Heart right ventricle (tissue), 16 donors: Measurements from ENCODE around the gene ICOS. TPM values are rescaled to one million over a fixed set of nuclear protein-coding genes. Genes with fewer than 3 reads are reported as not detected.

Source experiments
- ATAC-seq, 8 donors: fragments of 200-7000 bp; cut with Tn5 transposase; one replicate each; pipeline ENCODE4 v1.9.1; 2020; ENCODE audit warnings: mild to moderate bottlenecking in 8 of 8, moderate library complexity in 8 of 8, moderate number of reproducible peaks in 1 of 8
- DNase-seq, 2 donors: peaks; one replicate each; pipeline ENCODE4 v3.0.0-alpha.2; 2020
- H3K27ac ChIP-seq, 10 donors: fragments of 200-600 bp; sonication (generic) in 2 of 10; one replicate each; pipeline versions ENCODE4 v1.5.0 to v1.8.0; 2020 to 2022; ENCODE audit warnings: mild to moderate bottlenecking in 3 of 10
- H3K27me3 ChIP-seq, 7 donors: fragments of 200-600 bp; one replicate each; pipeline ENCODE4 v1.8.0; 2021 to 2022; ENCODE audit warnings: mild to moderate bottlenecking in 2 of 7
- H3K36me3 ChIP-seq, 9 donors: fragments of 200-600 bp; sonication (generic) in 1 of 9; one replicate each; pipeline versions ENCODE4 v1.5.0 to v1.8.0; 2020 to 2022; ENCODE audit warnings: mild to moderate bottlenecking in 2 of 9
- H3K4me1 ChIP-seq, 9 donors: fragments of 200-600 bp; sonication (generic) in 1 of 9; one replicate each; pipeline versions ENCODE4 v1.5.0 to v1.8.0; 2020 to 2022; ENCODE audit warnings: mild to moderate bottlenecking in 4 of 9
- H3K4me3 ChIP-seq, 10 donors: fragments of 200-600 bp; sonication (generic) in 2 of 10; one replicate each; pipeline versions ENCODE4 v1.5.0 to v1.8.0; 2020 to 2022; ENCODE audit warnings: mild to moderate bottlenecking in 7 of 10, moderate library complexity in 2 of 10
- H3K9me3 ChIP-seq, 11 donors: fragments of 200-600 bp in 10 of 11; sonication (generic) in 2 of 11; one replicate each; pipeline versions ENCODE4 v1.5.0 to v1.8.0; 2013 to 2022; ENCODE audit warnings: mild to moderate bottlenecking in 2 of 11, control low read depth in 1 of 11, moderate library complexity in 1 of 11
- WGBS, 2 donors: extraction: QIAGEN DNeasy Blood & Tissue Kit; methylation state at CpG; one replicate each; pipeline ENCODE4 v1.1.7; 2013; ENCODE audit warnings: inconsistent platforms in 1 of 2; 5-methylcytosine and 5-hydroxymethylcytosine counted together
- intact Hi-C, 10 donors: fragments of 100-400 bp; cut with DNase I; formaldehyde crosslinking; loops; one replicate each; pipeline versions ENCODE4 v1.11.1 to v1.14.2; 2022
- polyA plus RNA-seq, 2 donors: library from polyadenylated mRNA; stranded (reverse); fragments of 200-250 nt; gene quantifications; one replicate each; pipeline ENCODE4 v1.2.3, GENCODE V29; 2013
- total RNA-seq, 10 donors: library from RNA; stranded (reverse); fragmentation: NEBNext Ultra II Directional in 3 of 10; extraction: Animal tissue kit (Norgen Biotek cat#: 25700) in 3 of 10; gene quantifications; one replicate each; pipeline versions ENCODE4 v1.2.1 to v1.2.4, GENCODE V29; 2021 to 2023
- TF ChIP-seq, protein P1 (sequence below), 9 donors: fragments of 200-600 bp; sonication (generic) in 2 of 9; IDR thresholded peaks; one replicate each; pipeline versions ENCODE4 v1.5.0 to v1.8.0; 2021 to 2022; ENCODE audit warnings: antibody characterized with exemption in 9 of 9, mild to moderate bottlenecking in 5 of 9, moderate library complexity in 1 of 9
- donor health status: Arrhythmogenic right ventricular cardiomyopathy.
- donor health status: ischemic (EF 13 %, LVEDD 7.1; RV severe dilation, severe dysfunction).
- donor health status: healthy with polysubstance abuse.
- donor health status: DM: no; HTN: yes; CAD: no.
- donor health status: DM: no; HTN: no; CAD: no.
- donor health status: ischemic (EF 25% LVEDD 6.9; RV normal size, moderate dysfunction).
- donor health status: ischemic (EF 25% LVEDD 5.7; RV mildly dilated, moderate dysfunction).
- donor health status: healthy.
- donor health status: DM: yes; HTN: yes; CAD: no.
- donor health status: Ischemic cardiomyopathy.
- donor health status: ischemic (EF 35%, LVEDD 5.7; RV mildly dilated, moderate dysfunction).
- donor health status: nonischemic (EF 11% LVEDD 7.7; RV severe dilation, severe dysfunction).
- donor health status: DM: yes; HTN: yes; CAD: no.
- donor health status: PGD.
- donor health status: ischemic (EF 29% LVEDD 5.4; RV normal size, mild dysfunction).
- donor health status: nonischemic (EF 23%, LVEDD 6.1; RV moderate dilation, normal function).

ICOS gene
- total and polyA plus RNA-seq, 12 donors: 0.01 to 1.2 (median 0.09) TPM; not detected in 7

DNA sequence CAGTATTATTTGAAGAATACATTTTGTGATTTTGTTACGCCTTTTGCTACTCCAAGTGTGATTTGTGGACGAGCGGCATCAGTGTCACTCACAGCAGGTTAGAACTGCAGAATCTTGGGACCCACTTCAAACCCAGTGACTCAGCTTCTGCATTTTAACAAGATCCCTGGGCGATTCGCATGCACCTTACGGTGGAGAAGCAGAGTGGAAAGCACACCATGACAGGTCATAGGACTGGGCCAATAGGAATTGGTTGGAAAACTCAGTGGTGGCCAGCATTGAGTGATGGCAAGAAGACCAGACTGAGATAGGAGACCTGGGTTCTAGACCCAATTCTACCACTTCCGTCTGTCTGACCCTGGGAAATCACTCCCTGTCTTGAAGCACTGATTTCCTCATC, 42.7 kb upstream of the ICOS start:
- WGBS, 2 donors: 79 to 84% methylated on average over 7 of the region's 7 CpGs
- ATAC-seq (peak in 4 of 8 donors; percentile 24 to 47 (median 38)), DNase-seq (no peak)
- Histone ChIP-seq H3K4me3 (no peak overlapping the region), H3K9me3 (no peaks in the 10 kb centered on the region), H3K27me3 (no peaks in the 10 kb centered on the region), H3K4me1 (peaks cover 0 to 38% (median 0%) of the 10 kb centered on the region in 9 donors), H3K36me3 (no peaks in the 10 kb centered on the region), H3K27ac (peak overlapping the region in 2 of 10 donors; percentile 18 to 37)
- TF ChIP-seq, protein P1, sequence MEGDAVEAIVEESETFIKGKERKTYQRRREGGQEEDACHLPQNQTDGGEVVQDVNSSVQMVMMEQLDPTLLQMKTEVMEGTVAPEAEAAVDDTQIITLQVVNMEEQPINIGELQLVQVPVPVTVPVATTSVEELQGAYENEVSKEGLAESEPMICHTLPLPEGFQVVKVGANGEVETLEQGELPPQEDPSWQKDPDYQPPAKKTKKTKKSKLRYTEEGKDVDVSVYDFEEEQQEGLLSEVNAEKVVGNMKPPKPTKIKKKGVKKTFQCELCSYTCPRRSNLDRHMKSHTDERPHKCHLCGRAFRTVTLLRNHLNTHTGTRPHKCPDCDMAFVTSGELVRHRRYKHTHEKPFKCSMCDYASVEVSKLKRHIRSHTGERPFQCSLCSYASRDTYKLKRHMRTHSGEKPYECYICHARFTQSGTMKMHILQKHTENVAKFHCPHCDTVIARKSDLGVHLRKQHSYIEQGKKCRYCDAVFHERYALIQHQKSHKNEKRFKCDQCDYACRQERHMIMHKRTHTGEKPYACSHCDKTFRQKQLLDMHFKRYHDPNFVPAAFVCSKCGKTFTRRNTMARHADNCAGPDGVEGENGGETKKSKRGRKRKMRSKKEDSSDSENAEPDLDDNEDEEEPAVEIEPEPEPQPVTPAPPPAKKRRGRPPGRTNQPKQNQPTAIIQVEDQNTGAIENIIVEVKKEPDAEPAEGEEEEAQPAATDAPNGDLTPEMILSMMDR (IDR thresholded peaks at IDR 0.05): no peak
- intact Hi-C loops: no loop called here

DNA sequence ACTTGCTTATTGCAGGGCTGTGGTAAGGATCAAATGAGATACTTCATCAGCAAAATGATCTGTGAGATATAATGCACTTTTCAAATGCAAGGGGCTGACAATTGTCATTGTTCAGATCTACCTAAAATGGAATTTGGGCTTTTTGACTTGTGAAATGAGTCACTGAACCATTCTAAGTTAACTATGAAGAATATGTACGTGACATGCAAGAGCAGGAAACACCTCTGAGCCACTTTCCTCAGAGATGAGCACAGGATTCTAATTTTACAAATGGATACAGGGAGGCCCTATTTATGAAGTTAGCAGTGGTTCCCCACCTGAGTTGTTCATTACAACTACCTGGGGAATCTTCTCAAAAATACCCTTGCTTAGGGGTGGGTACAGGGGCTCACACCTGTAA, 42.3 kb upstream of the ICOS start:
- DNase-seq (no peak), ATAC-seq (no peak)
- TF ChIP-seq, protein P1 (IDR thresholded peaks at IDR 0.05): no peak
- peak overlapping the region in 2 of 10 donors; percentile 18 to 37 for H3K27ac ChIP-seq
- no peaks in the 10 kb centered on the region for H3K9me3 ChIP-seq
- H3K4me3 ChIP-seq: no peak overlapping the region
- no peaks in the 10 kb centered on the region for H3K27me3 ChIP-seq
- peaks cover 0 to 38% (median 0%) of the 10 kb centered on the region in 9 donors for H3K4me1 ChIP-seq
- no peaks in the 10 kb centered on the region for H3K36me3 ChIP-seq
- 87 to 97% methylated on average over 1 of the region's 1 CpG for WGBS, 2 donors
- intact Hi-C loops: no loop called here

DNA sequence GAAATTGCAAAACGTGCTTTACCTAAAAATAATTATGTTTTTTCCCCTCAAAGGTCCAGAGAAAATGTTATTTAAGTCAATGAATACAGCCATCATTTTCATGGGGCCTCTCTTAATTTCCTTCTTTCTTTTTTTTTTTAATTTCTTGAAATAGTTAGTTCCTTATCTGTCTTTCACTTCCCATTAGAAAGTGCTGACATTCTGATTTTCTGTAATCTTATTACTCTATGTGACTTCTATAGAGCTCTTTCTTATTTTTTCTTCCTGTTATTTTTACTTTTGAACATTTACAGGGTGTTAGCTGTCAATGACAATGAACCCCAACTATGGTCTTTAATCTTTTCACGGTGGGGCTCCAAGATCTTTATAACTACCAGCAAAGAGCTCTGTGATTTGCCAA, 39.0 kb upstream of the ICOS start:
- TF ChIP-seq, protein P1 (IDR thresholded peaks at IDR 0.05): no peak
- H3K36me3 ChIP-seq: no peaks in the 10 kb centered on the region
- no peak for DNase-seq
- H3K4me3 ChIP-seq: no peak overlapping the region
- H3K27ac ChIP-seq: peak overlapping the region in 3 of 10 donors; percentile 1 to 80 (median 6)
- H3K4me1 ChIP-seq: peaks cover 0 to 23% (median 0%) of the 10 kb centered on the region in 9 donors
- no peaks in the 10 kb centered on the region for H3K27me3 ChIP-seq
- intact Hi-C loops: no loop called here
- H3K9me3 ChIP-seq: peaks cover 0 to 21% (median 8%) of the 10 kb centered on the region in 11 donors
- ATAC-seq: peak in 4 of 8 donors; percentile 19 to 34 (median 32)
- WGBS, 2 donors: 41 to 49% methylated on average over 2 of the region's 2 CpGs

DNA sequence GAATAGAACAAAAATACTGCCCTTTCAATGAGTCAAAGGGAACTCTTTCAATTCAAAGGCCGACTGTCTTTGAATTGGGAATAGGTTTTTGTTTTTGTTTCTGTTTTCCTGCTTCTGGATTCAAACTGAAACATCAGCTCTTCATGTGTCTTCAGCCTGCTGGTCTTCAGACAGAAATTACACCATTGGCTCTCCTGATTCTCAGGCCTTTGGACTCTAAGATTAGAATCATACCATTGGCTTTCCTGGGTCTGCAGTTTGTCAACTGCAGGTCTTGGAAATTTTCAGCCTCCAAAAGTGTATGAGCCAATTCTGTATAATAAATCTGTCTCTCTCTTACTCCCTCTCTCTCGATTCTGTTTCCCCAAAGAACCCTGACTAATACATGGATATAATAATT, 37.9 kb upstream of the ICOS start:
- intact Hi-C loops: no loop called here
- ATAC-seq (no peak), DNase-seq (no peak)
- TF ChIP-seq, protein P1 (IDR thresholded peaks at IDR 0.05): no peak
- Histone ChIP-seq H3K9me3 (peaks cover 0 to 32% (median 12%) of the 10 kb centered on the region in 11 donors), H3K36me3 (no peaks in the 10 kb centered on the region), H3K4me1 (peaks cover 0 to 23% (median 0%) of the 10 kb centered on the region in 9 donors), H3K4me3 (no peak overlapping the region), H3K27me3 (no peaks in the 10 kb centered on the region), H3K27ac (peak overlapping the region in 1 of 10 donors; percentile 80)
- 70 to 75% methylated on average over 2 of the region's 2 CpGs for WGBS, 2 donors
